ENCODE measurements around the gene CLEC4A.
"Not testable (repeated sequence)": the region's sequence is repeated elsewhere in the genome, so short reads cannot be mapped to it uniquely, and the experiment has no call there.

- not testable (repeated sequence) for TF ChIP-seq CTCF, POLR2A (IDR thresholded peaks at IDR 0.05)
Measured at GRCh38 chr12:8113117-8113516, 10.3 kb upstream of the CLEC4A start.

Measured in Peyer's patch (tissue), 4 donors.